Stimulated activated CD4-positive, alpha-beta T cell treated with anti-CD3 and anti-CD28 coated beads, TNF-alpha, amount 100 ng/mL, for 24 hours (primary cell): ENCODE data around the gene ANK3.

Experiments
- DNase-seq, 3 experiments: peaks; one replicate each; pipeline ENCODE4 v3.0.0-alpha.2; 2020; ENCODE audit warnings: low read depth in 3 of 3

ANK3 gene

DNA sequence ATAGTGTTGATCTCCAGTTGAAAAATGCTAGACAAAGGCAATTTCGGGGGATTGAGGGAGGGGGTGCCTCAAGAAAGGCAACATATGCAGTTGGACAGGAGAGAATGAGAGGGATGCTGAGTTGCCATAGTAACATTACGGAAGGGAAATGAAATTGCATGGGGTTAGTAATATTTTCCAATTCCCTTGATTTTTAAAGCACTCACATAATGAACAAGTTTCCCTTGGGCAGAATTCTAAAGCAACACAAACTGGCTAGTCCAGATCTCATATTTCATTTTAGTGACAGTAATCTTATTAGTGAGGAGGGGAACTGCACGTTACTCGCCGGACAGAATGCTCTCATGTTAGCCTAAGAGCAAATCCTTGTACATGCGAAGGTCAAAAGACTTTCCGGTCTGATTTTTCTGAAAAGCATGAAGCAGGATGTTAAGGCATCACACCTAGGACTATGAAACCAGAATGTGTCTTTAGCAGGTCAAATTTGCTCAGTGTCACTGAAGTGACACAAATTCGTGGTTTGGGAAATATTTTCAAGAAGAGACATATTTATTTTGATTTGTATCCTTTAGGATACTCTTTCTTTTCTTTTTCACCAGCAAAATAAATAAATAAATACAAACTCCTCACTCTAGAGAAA is 165.5 kb downstream of the ANK3 start:
- DNase-seq: no peak

DNA sequence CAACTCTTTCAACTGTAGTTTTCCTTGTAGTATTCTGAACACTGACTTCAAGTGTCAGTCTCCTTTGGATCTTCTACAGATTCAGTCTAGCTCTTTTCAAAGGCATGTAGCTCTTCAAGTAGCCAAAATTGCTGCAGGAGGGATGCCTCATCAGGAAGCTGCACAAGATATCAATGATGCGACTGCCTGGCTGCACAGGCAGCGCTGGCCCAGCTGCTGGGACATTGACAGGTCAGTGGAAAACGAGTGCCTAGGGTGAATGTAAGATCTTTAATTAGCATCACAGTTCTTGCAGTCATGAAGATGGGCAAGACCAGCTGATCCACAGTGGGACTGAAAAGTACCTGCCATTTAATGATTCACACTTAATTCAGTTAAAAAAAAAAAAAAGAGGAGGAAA is 167.6 kb downstream of the ANK3 start:
- no peak for DNase-seq

DNA sequence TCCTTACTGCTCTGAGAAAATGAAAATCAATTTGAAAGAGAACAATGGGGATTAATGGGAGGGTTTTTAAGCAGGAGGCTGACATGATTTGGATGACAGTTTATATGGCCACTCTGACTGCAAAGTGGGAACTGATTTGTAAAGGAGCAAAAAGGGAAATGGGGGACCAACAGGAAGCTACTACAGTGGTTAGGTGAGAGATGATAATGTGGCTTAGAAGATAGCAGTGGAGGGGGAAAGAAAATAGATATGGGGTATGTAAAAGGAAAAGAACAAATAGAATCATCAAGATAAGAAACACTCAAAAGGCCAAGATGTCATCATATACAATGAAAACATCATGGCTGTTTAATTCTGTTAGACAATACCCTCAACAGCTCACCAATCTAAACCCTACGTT is 177.5 kb downstream of the ANK3 start:
- DNase-seq: no peak

GRCh38 chr10:60209874-60210570 is 179.7 kb downstream of the ANK3 start:
- no peak for DNase-seq

DNA sequence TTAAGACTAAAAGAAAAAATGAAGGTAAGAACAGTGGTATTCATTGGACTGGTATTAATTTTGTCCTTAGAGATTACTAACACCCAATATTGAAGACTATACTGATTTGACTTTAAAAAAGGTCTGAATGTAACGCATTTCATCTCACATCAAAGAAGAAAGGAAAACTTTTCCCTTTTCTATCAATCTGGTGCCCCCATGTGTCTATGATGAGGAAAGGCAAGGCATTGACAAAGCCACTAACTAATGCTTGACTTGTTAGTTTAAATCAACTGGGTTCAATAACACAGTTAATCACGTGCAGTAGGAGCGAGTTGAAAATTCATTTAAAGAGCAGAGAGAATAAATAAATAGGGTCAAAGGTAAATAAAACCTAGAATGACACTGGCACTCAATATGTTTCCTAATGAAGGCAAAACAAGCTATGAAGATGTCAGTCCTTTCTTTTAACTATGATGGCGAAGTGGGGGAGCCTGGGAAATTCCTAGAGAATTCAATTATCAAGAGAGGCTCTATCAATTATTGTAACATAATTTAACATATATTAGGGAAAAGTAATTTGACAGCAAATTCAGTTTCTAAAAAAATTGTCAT is 180.9 kb downstream of the ANK3 start:
- no peak for DNase-seq

DNA sequence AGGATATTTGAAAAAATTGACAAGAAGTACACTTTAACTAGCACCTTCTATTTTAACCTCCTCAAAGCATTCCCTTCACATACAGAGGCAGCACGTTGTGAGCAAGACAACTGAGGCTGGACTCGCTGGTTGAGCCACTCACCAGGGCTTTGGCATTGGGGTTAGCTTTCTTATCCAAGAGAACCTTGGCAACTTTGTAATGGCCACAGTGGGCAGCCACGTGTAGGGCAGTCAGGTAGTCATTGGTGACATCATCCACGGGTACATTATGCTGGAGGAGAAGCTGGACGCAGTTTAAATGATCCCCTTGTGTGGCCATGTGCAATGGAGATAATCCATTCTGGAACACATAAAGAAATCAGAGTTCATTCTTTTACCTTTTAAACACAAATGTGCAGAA is 181.8 kb downstream of the ANK3 start:
- no peak for DNase-seq

DNA sequence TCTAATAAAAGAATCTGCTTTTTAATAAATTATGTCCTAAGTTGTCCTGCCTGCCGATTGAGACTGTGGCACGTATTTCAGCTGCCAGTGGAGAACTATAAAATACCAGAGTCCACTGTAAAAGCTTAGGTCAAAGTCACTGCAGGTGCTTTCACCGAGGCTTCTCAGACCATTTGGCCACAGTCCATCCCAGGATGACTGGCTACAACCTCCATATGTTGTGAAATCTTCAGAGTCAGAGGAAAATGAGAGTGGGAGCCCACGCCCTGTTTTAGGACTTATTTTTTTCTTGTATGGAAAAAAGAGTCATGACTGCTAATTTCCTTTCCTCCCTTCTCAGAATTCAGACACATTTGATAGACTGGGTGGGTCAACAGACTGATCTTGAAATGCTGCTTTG is 182.9 kb downstream of the ANK3 start:
- no peak for DNase-seq

- no peak for DNase-seq
Observed at GRCh38 chr10:60205741-60206140, 183.9 kb downstream of the ANK3 start.

DNA sequence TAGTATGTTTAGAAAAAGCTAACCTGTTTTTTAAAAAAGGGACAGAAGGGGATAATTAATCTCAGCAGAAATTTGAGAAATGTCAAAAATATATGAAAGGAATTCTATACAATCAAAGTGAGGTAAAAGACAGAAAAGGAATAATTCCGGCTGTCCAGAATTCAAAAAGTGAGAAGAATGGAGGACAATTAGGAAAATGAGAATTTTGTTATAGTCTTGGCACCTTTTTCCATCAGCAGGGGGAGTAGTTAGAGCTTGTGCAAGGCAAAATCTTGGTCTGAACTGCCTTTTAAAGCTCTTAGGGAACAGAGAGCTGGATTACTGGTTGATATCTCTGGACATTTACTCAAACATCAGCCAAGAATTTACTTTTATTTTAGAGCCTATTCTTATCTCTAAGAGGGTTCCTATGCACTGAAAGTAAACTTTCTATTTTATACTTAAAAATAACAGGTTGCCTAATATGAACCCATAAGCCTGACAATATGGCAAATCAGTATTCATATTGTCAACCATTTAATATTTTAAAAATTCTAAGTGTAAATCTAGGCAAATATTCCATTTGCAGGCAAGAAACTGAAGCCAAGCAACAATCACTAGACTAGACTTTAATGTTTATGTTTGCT is 185.6 kb downstream of the ANK3 start:
- DNase-seq: no peak

- DNase-seq: no peak
Observed at GRCh38 chr10:60200682-60201053, 189.0 kb downstream of the ANK3 start.

DNA sequence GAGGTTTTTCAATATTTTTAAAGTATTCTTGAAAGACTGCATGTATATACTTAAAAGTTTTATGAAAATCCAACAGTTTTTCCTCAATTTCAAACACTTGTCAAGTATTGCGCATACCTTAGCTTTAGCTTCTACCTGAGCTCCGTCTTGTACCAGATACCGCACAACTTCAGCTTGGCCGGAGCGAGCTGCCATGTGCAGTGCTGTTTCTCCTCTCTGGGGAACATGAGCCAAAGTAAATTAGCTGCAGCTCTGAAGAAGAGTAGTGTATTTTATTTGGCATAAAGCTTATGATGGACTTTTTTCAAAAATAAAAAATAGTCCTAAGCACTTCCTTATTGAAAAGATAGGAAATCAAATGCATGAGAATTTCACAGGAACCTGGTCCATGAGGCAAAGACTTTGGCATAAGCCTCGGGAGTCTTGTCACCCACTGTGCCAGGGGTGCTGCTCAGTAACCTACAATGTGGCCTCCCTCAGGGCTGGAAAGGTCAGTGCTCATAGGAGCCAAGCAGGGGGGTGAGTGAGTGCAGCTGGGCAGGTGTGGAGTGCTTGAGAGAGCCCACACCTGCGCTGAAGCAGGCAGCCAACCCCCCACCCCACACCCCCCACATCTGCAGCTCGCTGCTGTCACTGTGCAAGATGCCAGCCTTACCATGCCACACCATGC is 189.5 kb downstream of the ANK3 start:
- no peak for DNase-seq

GRCh38 chr10:60197206-60197605 is 192.5 kb downstream of the ANK3 start:
- DNase-seq: no peak

DNA sequence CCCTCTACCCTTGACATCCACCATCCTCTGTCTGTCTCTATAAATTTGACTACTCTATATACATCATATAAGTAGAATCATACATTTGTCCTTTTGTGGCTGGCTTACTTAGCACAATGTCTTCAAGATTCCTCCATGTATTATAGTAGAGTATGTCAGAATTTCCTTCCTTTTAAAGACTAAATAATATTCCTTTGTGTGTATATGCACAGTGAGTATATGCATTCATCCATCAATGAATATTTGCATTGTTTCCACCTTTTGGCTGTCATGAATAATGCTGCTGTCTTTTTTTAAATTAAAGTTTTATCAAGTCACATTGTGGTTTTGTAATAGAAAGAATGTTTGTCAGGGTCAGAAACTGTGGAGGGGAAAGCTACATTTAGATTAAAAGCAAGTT is 195.3 kb downstream of the ANK3 start:
- DNase-seq: no peak

DNA sequence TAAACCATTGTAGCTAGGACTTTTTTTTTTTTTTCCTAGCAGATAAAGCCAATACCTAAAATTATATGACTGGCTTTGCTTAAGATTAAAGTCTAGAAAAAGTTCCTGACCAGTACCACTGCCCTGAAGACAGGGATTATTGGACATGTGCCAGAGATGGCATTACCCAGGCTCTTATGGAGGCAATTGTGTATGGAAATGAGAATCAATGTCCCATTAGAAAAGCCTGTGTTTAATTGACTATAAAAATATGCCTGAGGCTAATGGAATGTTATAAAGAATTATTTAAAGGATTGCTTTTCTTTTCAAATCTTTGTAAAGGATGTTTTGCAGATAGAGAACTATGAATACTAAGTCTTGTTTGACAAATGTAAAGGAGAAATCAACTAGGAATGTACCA is 196.7 kb downstream of the ANK3 start:
- no peak for DNase-seq

- DNase-seq: no peak
Observed at GRCh38 chr10:60189861-60190475, 199.7 kb downstream of the ANK3 start.

DNA sequence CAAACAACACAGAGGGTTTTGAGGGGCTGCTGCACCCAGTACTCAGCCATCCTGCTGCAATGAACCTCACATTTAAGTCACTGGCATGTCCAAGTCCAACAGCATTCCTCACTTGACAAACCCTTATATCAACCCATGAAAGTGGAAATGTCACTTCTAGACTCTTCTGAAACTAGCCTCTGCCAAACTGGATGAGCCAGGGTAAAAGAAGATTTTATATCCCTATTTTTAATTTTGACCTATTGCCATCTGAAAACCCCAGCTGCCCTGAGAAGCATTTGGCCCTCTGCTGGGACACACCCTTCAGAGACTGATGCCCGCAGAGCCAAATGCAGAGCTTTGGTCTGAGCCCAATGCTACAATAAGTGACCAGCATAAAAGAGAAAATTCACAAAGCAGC is 201.1 kb downstream of the ANK3 start:
- no peak for DNase-seq

DNA sequence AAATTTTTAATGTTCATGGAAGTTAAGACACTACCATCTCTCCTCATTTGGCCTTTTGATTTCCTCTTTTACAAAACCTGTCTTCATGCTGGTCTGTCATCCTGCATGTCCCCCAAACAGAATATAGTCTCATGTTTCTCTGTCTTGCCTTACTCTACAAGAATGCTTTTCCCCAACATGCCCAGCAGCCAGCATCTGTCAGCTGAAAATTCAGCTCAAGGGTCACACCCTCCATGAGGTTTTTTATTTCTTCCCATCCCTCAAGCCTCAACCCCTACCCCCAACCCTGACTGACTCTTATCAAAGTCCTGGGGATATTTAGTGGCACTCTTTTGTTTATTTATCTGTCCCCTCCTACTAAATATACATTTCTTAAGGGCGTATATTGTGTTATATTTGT is 202.0 kb downstream of the ANK3 start:
- no peak for DNase-seq

DNA sequence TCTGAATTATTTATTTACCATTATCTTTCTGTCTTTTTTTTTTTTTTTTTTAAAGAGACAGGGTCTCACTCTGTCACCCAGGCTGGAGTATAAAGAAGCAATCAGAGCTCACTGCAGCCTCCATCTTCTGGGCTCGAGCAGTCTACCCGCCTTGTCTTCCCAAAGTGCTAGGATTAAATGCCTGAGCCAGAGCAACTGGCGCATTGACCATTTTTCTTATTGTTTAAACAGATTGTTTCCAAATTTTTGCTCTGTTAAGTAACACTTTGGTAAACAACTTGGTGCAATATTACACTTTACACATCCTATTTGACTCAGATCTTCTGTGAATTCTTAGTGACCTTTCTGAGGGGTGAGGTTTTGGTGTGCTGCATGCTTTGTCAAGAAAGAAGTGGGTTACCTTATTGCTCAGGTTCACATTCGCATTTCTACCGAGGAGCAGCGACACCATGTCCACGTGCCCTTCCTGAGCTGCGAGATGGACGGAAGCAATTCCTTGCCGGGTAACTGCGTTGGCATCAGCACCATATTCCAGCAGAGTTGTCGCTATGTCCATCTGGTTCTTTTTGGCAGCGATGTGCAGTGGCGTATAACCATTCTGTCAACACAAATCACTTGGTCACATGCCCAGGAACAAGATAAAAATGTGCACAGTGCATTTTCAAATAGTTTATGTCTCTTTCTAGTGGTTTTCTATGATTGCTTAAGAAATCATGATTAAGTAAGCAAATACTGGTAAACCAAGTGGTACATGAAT is 203.2 kb downstream of the ANK3 start:
- DNase-seq: no peak

DNA sequence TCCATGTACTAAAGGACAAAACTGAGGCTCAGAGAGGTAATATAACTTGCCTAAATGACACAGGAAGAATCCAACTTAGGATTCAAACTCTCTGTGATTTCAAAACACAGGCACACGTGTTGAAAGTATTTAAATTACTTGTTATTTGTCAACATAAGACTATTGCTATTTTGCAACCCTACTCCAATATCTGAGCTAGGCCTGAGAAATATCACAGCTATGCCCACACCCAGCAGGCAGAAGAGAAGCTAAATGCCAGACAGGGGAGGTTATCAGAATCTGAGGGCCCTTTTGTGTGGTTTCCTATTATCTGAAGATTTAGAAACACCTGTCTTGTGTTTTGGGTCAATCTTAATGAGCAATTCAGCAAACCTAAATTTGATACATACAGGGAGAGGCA is 204.3 kb downstream of the ANK3 start:
- no peak for DNase-seq

DNA sequence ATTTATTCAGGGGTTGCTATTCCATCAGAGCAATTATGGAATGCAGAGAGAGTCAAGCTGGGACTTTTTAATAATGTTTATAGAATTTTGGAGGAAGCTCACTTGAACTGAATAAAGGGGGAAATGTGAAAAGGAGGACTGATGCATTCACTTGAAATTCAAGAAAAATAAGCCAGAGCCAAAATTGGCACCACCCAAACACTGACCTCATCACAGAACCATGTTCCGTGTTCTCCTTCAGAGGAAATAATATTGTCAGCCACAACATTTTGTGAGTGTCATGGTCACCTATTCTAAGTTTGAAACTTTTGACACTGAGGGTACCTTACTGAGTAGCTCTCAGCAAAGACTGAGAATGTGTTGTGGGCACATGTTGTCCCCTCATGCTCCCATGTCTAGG is 207.0 kb downstream of the ANK3 start:
- DNase-seq: no peak

DNA sequence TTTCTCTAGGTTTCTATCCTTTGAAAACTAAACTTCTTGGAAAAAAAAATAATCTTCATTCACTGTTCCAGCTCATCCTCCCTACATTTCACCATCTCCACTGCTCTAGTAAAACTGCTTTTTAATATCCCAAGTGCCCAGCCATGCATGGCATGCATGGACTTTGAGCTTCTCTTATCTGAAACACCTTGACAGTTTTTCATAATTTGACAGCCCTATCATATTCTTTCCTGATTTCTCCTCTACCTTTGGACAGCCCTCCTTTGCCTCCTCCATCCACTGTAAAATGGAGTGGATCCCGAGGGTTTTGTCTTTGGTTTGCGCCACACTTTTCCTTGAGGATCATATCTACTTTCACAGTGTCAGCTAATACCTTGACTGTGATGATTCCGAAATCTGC is 212.8 kb downstream of the ANK3 start:
- no peak for DNase-seq
